A549 (cell line): ENCODE data around the gene SPIN1. TPM values are rescaled to one million over a fixed set of nuclear protein-coding genes. Genes with fewer than 3 reads are reported as not detected.
"Not testable (repeated sequence)": the region's sequence is repeated elsewhere in the genome, so short reads cannot be mapped to it uniquely, and the experiment has no call there.

Experiments
- ATAC-seq, 2 experiments: fragments of 200-7000 bp in 1 of 2; fragments of >200 bp in 1 of 2; cut with Nextera tagmentation in 1 of 2; cut with Tn5 transposase in 1 of 2; 3 replicates each; pipeline versions ENCODE4 v1.8.0 to v1.9.1; 2018 to 2020; ENCODE audit warnings: mild to moderate bottlenecking in 1 of 2, moderate library complexity in 1 of 2
- CTCF ChIA-PET: fragments of 300-600 bp; sonication (Branson Sonifier 250); formaldehyde crosslinking; extraction: SDS; loops from one replicate; lab custom pipeline; 2021; ENCODE audit warnings: antibody characterized with exemption, inconsistent platforms; lab: Yijun Ruan, JAX
- POLR2A ChIA-PET: fragments of 350-600 bp; formaldehyde crosslinking; extraction: SDS; loops from one replicate; lab custom pipeline; 2021; ENCODE audit warnings: antibody characterized with exemption, inconsistent platforms; lab: Yijun Ruan, JAX
- DNase-seq, 2 experiments: peaks; one replicate each; pipeline versions ENCODE4 v3.0.0 to v3.0.0-alpha.2; 2011 to 2016; ENCODE audit warnings: low read depth in 1 of 2, low spot score in 1 of 2
- FAIRE-seq: peaks from 2 replicates; lab custom pipeline; 2011; peaks lifted over from hg19 to GRCh38; lab: Jason Lieb, UNC
- H3K27ac ChIP-seq, 2 experiments: fragments of >200 bp; sonication (Bioruptor Twin); formaldehyde crosslinking; 3 replicates each; pipeline ENCODE4 v1.5.1; 2016 to 2017
- H3K4me1 ChIP-seq: fragments of >200 bp; sonication (Bioruptor Twin); formaldehyde crosslinking; 3 replicates; pipeline ENCODE4 v1.6.1; 2016
- H3K4me2 ChIP-seq: fragments of >200 bp; sonication (Bioruptor Twin); formaldehyde crosslinking; 3 replicates; pipeline ENCODE4 v1.6.1; 2016
- H3K4me3 ChIP-seq: fragments of >200 bp; sonication (Bioruptor Twin); formaldehyde crosslinking; 3 replicates; pipeline ENCODE4 v1.5.1; 2016
- H3K9me3 ChIP-seq: fragments of >200 bp; sonication (Bioruptor Twin); formaldehyde crosslinking; 3 replicates; pipeline ENCODE4 v1.6.1; 2016
- CBX2 ChIP-seq: fragments of 200-600 bp; sonication (generic); IDR thresholded peaks from 2 replicates; pipeline ENCODE4 v1.6.1; 2016; ENCODE audit warnings: low read depth, mild to moderate bottlenecking, borderline replicate concordance
- CTCF ChIP-seq: fragments of >200 bp; sonication (Bioruptor Twin); formaldehyde crosslinking; IDR thresholded peaks from 3 replicates; pipeline ENCODE4 v1.5.1; 2016
- EHMT2 ChIP-seq: fragments of 200-600 bp; sonication (generic); IDR thresholded peaks from 2 replicates; pipeline ENCODE4 v1.6.1; 2016; ENCODE audit warnings: antibody characterized with exemption, low read depth, mild to moderate bottlenecking, moderate library complexity
- EP300 ChIP-seq, 2 experiments: fragments of >200 bp; sonication (Bioruptor Twin); formaldehyde crosslinking; IDR thresholded peaks; 2 replicates in 1 of 2; 3 replicates in 1 of 2; pipeline ENCODE4 v1.6.1; 2016 to 2017
- ESRRA ChIP-seq: fragments of 150-350 bp; IDR thresholded peaks from 2 replicates; pipeline ENCODE4 v1.6.1; 2014; ENCODE audit warnings: mild to moderate bottlenecking, low read length, borderline replicate concordance
- FOSB ChIP-seq: fragments of 250-450 bp; sonication (Bioruptor Pico); IDR thresholded peaks from 2 replicates; pipeline ENCODE4 v1.5.0; 2020; ENCODE audit warnings: mild to moderate bottlenecking, moderate library complexity
- FOSL2 ChIP-seq, 2 experiments: fragments of 450-650 bp in 1 of 2; fragments of >200 bp in 1 of 2; sonication (Bioruptor Twin) in 1 of 2; formaldehyde crosslinking; IDR thresholded peaks; 2 replicates each; pipeline versions ENCODE4 v1.5.0 to v1.6.1; 2016 to 2020; ENCODE audit warnings: mild to moderate bottlenecking in 1 of 2, moderate library complexity in 1 of 2
- FOXS1 ChIP-seq: fragments of 250-450 bp; sonication (Bioruptor Pico); IDR thresholded peaks from 2 replicates; pipeline ENCODE4 v1.5.0; 2020; ENCODE audit warnings: mild to moderate bottlenecking, moderate library complexity
- GATA3 ChIP-seq: IDR thresholded peaks from 2 replicates; pipeline ENCODE4 v1.6.1; 2012; ENCODE audit warnings: borderline replicate concordance
- HOXB5 ChIP-seq: fragments of 250-450 bp; sonication (Bioruptor Pico); IDR thresholded peaks from 2 replicates; pipeline ENCODE4 v1.5.0; 2020; ENCODE audit warnings: mild to moderate bottlenecking, moderate library complexity
- JUN ChIP-seq, 2 experiments: fragments of >200 bp; sonication (Bioruptor Twin); formaldehyde crosslinking; IDR thresholded peaks; 2 replicates in 1 of 2; 3 replicates in 1 of 2; pipeline ENCODE4 v1.6.1; 2016 to 2017
- KDM1A ChIP-seq: fragments of 200-600 bp; sonication (generic); IDR thresholded peaks from 2 replicates; pipeline ENCODE4 v1.6.1; 2016; ENCODE audit warnings: low read depth, mild to moderate bottlenecking
- MAX ChIP-seq: IDR thresholded peaks from 2 replicates; pipeline ENCODE4 v1.6.1; 2012
- MAZ ChIP-seq: fragments of 150-350 bp; IDR thresholded peaks from 2 replicates; pipeline ENCODE4 v1.6.1; 2014; ENCODE audit warnings: antibody characterized with exemption, low read depth, low read length, borderline replicate concordance
- RAD21 ChIP-seq, 2 experiments: fragments of >200 bp in 1 of 2; sonication (Bioruptor Twin) in 1 of 2; formaldehyde crosslinking in 1 of 2; IDR thresholded peaks in 1 of 2; conservative IDR thresholded peaks in 1 of 2; 2 replicates in 1 of 2; 3 replicates in 1 of 2; pipeline ENCODE4 v1.6.1; 2012 to 2018; ENCODE audit warnings: inconsistent platforms in 1 of 2
- RARB ChIP-seq: fragments of 250-450 bp; sonication (Bioruptor Pico); IDR thresholded peaks from 2 replicates; pipeline ENCODE4 v1.8.0; 2021; ENCODE audit warnings: mild to moderate bottlenecking, moderate library complexity
- WGBS: methylation state at CpG from one replicate; pipeline ENCODE4 v1.1.6; 2017; ENCODE audit errors: missing lambda C conversion rate; 5-methylcytosine and 5-hydroxymethylcytosine counted together
- polyA plus RNA-seq, 4 experiments: library from polyadenylated mRNA; depleted of rRNA in 3 of 4; stranded (reverse); fragments of >200 nt; fragmentation: RNase III in 1 of 4; extraction: RNeasy Plus Mini Kit Qiagen cat#74134 plus additional on column Dnase treatment in 1 of 4; gene quantifications; 2 replicates in 3 of 4; 3 replicates in 1 of 4; pipeline ENCODE4 v1.2.3, GENCODE V29; 2011 to 2017

Gene SPIN1
- polyA plus RNA-seq, 2 of the 4 experiments (the other 2 are of a cell fraction): 47.8 to 83.9 TPM

GRCh38 chr9:88380118-88380517 lies 8.1 kb upstream of the SPIN1 start:
- DNase-seq: no peak
- ChIA-PET POLR2A (no interaction called here), CTCF (interaction anchor here (1.1 to 1.5 kb wide), 2 partner anchors 199 to 304 kb away, joined by 3 to 5 read pairs; no protein-coding TSS in a partner anchor)
- H3K4me1 ChIP-seq: no peaks in the 10 kb centered on the region
- no peak overlapping the region for H3K4me3 ChIP-seq
- peaks cover 3% of the 10 kb centered on the region; the same call in 1 of the 3 replicates for H3K9me3 ChIP-seq
- TF ChIP-seq FOSL2 (IDR thresholded peaks at IDR 0.05) (no peak), FOSL2 (CRISPR knock-in tag; IDR thresholded peaks at IDR 0.05) (no peak), JUN (IDR thresholded peaks at IDR 0.05) (no peak), RARB (no peak), CTCF (no peak), MAZ (no peak), MAX (no peak), EP300 (IDR thresholded peaks at IDR 0.05) (no peak), GATA3 (no peak), HOXB5 (CRISPR knock-in tag) (no peak), KDM1A (no peak), CBX2 (no peak), FOXS1 (no peak), FOSB (no peak), EHMT2 (no peak)
- FAIRE-seq: no peak
- no peak for ATAC-seq
- no peak overlapping the region for H3K27ac ChIP-seq
- 73% methylated on average over 1 of the region's 1 CpG for WGBS
- no peak overlapping the region for H3K4me2 ChIP-seq

- H3K4me1 ChIP-seq, POLR2A ChIA-PET, H3K27ac ChIP-seq, H3K4me2 ChIP-seq, CTCF ChIA-PET, H3K4me3 ChIP-seq, H3K9me3 ChIP-seq, ATAC-seq, DNase-seq, FAIRE-seq: not testable (repeated sequence)
- 80% methylated on average over 10 of the region's 10 CpGs for WGBS
Observed at GRCh38 chr9:88381322-88381721, 6.9 kb upstream of the SPIN1 start.

GRCh38 chr9:88383176-88383575 lies 5.1 kb upstream of the SPIN1 start:
- TF ChIP-seq RAD21 (conservative IDR thresholded peaks at IDR 0.05 in 1 of 2, IDR thresholded peaks at IDR 0.05 in 1 of 2): no peak
- no peak for TF ChIP-seq ESRRA
- no peaks in the 10 kb centered on the region for H3K4me1 ChIP-seq
- DNase-seq (no peak), ATAC-seq (no peak), FAIRE-seq (no peak)
- ChIA-PET POLR2A (no interaction called here), CTCF (no interaction called here)
- H3K4me3 ChIP-seq: no peak overlapping the region
- H3K27ac ChIP-seq: no peak overlapping the region
- 95% methylated on average over 3 of the region's 3 CpGs for WGBS
- H3K4me2 ChIP-seq: no peak overlapping the region
- no peaks in the 10 kb centered on the region for H3K9me3 ChIP-seq

- not testable (repeated sequence) for H3K27ac ChIP-seq, H3K9me3 ChIP-seq, FAIRE-seq, H3K4me3 ChIP-seq, DNase-seq, H3K4me2 ChIP-seq, ATAC-seq
- ChIA-PET CTCF (interaction anchor here (1.2 to 1.3 kb wide), 3 partner anchors 17 to 147 kb away, joined by 3 read pairs; no protein-coding TSS in a partner anchor), POLR2A (interaction anchor here (0.6 kb wide), 1 partner anchor 32 kb away, joined by 4 read pairs; no protein-coding TSS in a partner anchor)
- peaks cover 12% of the 10 kb centered on the region for H3K4me1 ChIP-seq
- WGBS: 93% methylated on average over 4 of the region's 4 CpGs
Observed at GRCh38 chr9:88386137-88386536, 2.1 kb upstream of the SPIN1 start.
